GM18498 (cell line): ENCODE measurements around the gene ZNF773.
"Not testable (repeated sequence)": the region's sequence is repeated elsewhere in the genome, so short reads cannot be mapped to it uniquely, and the experiment has no call there.

Experiments used
- ATAC-seq: cut with Tn5 transposase; IDR thresholded peaks from one replicate; pipeline ENCODE4 v1.9.1; 2021; ENCODE audit warnings: mild to moderate bottlenecking, moderate library complexity; ENCODE audit not compliant: unreplicated experiment

Gene ZNF773

GRCh38 chr19:57499680-57500395, at the start of gene ZNF773:
Gene ZNF773, plus strand, starts transcription at chr19:57499938. Its CDS starts 143 bp downstream, at chr19:57500081.
- peak; percentile 96 for ATAC-seq

GRCh38 chr19:57452307-57452706, 47.4 kb upstream of the ZNF773 start:
- no peak for ATAC-seq

GRCh38 chr19:57465680-57466381, 33.9 kb upstream of the ZNF773 start:
- no peak for ATAC-seq

- ATAC-seq = no peak
These were observed 33.2 kb upstream of the ZNF773 start for GRCh38 chr19:57466489-57466888.

- no peak for ATAC-seq
These were observed 26.1 kb upstream of the ZNF773 start for GRCh38 chr19:57473646-57474045.

- ATAC-seq = peak; percentile 99
These were observed 22.3 kb upstream of the ZNF773 start, which contains the start of gene ZNF772 for GRCh38 chr19:57477191-57478008. Gene ZNF772, minus strand, starts transcription at chr19:57477566. Its CDS starts 257 bp downstream, at chr19:57477309.

GRCh38 chr19:57487477-57488298, 12.1 kb upstream of the ZNF773 start, which contains the start of gene ZNF419:
Gene ZNF419, plus strand, starts transcription at chr19:57487750. Its CDS starts 201 bp downstream, at chr19:57487951.
- peak; percentile 97 for ATAC-seq

GRCh38 chr19:57488299-57488644, 11.5 kb upstream of the ZNF773 start:
- ATAC-seq = not testable (repeated sequence)

- not testable (repeated sequence) for ATAC-seq
These were observed 432 bp upstream of the ZNF773 start for GRCh38 chr19:57499332-57499679.

GRCh38 chr19:57500400-57500799, 662 bp downstream of the ZNF773 start:
- not testable (repeated sequence) for ATAC-seq

GRCh38 chr19:57506163-57506562, 6.4 kb downstream of the ZNF773 start:
- no peak for ATAC-seq

GRCh38 chr19:57511484-57511883, 11.7 kb downstream of the ZNF773 start:
- no peak for ATAC-seq

GRCh38 chr19:57512845-57513244, 13.1 kb downstream of the ZNF773 start:
- ATAC-seq = no peak

GRCh38 chr19:57515255-57515654, 15.5 kb downstream of the ZNF773 start:
- ATAC-seq = no peak

GRCh38 chr19:57518021-57518420, 18.3 kb downstream of the ZNF773 start:
- not testable (repeated sequence) for ATAC-seq

- ATAC-seq = peak; percentile 99
These were observed 27.6 kb downstream of the ZNF773 start, which contains the start of gene ZNF549 for GRCh38 chr19:57527136-57527881. Gene ZNF549, plus strand, starts transcription at chr19:57527356. Its CDS starts 218 bp downstream, at chr19:57527574.

- ATAC-seq = no peak
These were observed 38.3 kb downstream of the ZNF773 start for GRCh38 chr19:57537953-57538547.

- ATAC-seq = no peak
These were observed 46.8 kb downstream of the ZNF773 start for GRCh38 chr19:57546513-57546912.

- no peak for ATAC-seq
These were observed 52.7 kb downstream of the ZNF773 start for GRCh38 chr19:57552432-57552831.
